Measurements from ENCODE around the gene MRPL14. TPM values are rescaled to one million over a fixed set of nuclear protein-coding genes. Genes with fewer than 3 reads are reported as not detected.
A peak's percentile ranks its signal among the peaks of the same experiment; 100 is the strongest.

MRPL14 gene
- total and polyA plus RNA-seq, 2 of the 4 experiments (the other 2 are of a cell fraction): 43.7 to 87.9 TPM

- ChIA-PET POLR2A (ENCODE audit: unreplicated experiment) (no interaction called here), CTCF (interaction anchor here (0.5 to 1.2 kb wide), 3 partner anchors 16 to 90 kb away, joined by 3 to 5 read pairs (median 4); no protein-coding TSS in a partner anchor)
- no CpG with 5 or more reads among the region's 1 CpG for WGBS, 2 experiments (ENCODE audit: extremely low coverage in 2 of 2, insufficient read length in 1 of 2)
- Histone ChIP-seq H4K8ac (ENCODE audit: low read depth in 2 of 2, low read length in 2 of 2) (no peak overlapping the region), H3K56ac (ENCODE audit: extremely low read depth, insufficient read depth, low read length) (no peak overlapping the region), H3K14ac (replicated peaks; ENCODE audit: low read depth, low read length) (no peak overlapping the region), H2BK120ac (ENCODE audit: low read depth, low read length) (no peak overlapping the region), H3K4me2 (ENCODE audit: low read depth, low read length) (no peak overlapping the region), H3K23ac (ENCODE audit: low read depth, low read length) (no peak overlapping the region), H3K27ac (ENCODE audit: insufficient read depth, low read length) (no peak overlapping the region), H2AFZ (replicated peaks; ENCODE audit: low read length, poor library complexity) (no peak overlapping the region), H3K27me3 (ENCODE audit: control insufficient read depth, insufficient read depth, low read length) (no peaks in the 10 kb centered on the region), H4K5ac (ENCODE audit: low read depth, low read length) (no peak overlapping the region), H4K91ac (ENCODE audit: insufficient read depth, low read depth, low read length) (no peak overlapping the region), H3K4ac (ENCODE audit: low read depth, low read length) (no peak overlapping the region), H3K18ac (ENCODE audit: low read depth, low read length) (no peak overlapping the region), H3K9me1 (ENCODE audit: insufficient read depth, low read length) (0 out of 2 replicates have a peak, but pooled peaks cover 10% of the 10 kb centered on the region), H2AK5ac (ENCODE audit: low read depth, low read length) (no peak overlapping the region), H3K4me3 (ENCODE audit: insufficient read depth, low read depth, low read length) (no peak overlapping the region), H2BK20ac (ENCODE audit: low read depth, low read length) (no peak overlapping the region), H2AK9ac (replicated peaks; ENCODE audit: low read depth, low read length, poor library complexity) (no peak overlapping the region), H3K9me3 (ENCODE audit: control insufficient read depth, insufficient read depth, low read length) (no peaks in the 10 kb centered on the region), H2BK5ac (ENCODE audit: low read depth, low read length, poor library complexity, severe bottlenecking) (no peak overlapping the region), H3K9ac (ENCODE audit: low read depth, low read length) (no peak overlapping the region), H3K79me1 (ENCODE audit: low read depth in 1 of 2, low read length in 2 of 2) (peaks cover 13 to 25% of the 10 kb centered on the region in 2 experiments), H2BK15ac (ENCODE audit: low read depth, low read length) (no peak overlapping the region), H4K20me1 (ENCODE audit: insufficient read depth, low read length) (peaks cover 24% of the 10 kb centered on the region), H3K4me1 (ENCODE audit: control insufficient read depth, insufficient read depth, low read length) (no peaks in the 10 kb centered on the region), H3K36me3 (ENCODE audit: control insufficient read depth, insufficient read depth, low read length) (peaks cover 19% of the 10 kb centered on the region)
- TF ChIP-seq ELK1 (IDR thresholded peaks at IDR 0.05; ENCODE audit: borderline replicate concordance, low read depth, low read length): no peak
- peak; percentile 72 for TF ChIP-seq RAD21 (IDR thresholded peaks at IDR 0.05; ENCODE audit: low read length)
- TF ChIP-seq BHLHE40 (IDR thresholded peaks at IDR 0.05; ENCODE audit: low read depth, low read length): no peak
- no peak for TF ChIP-seq MAFK (IDR thresholded peaks at IDR 0.05; ENCODE audit: low read depth, low read length)
- no peak for TF ChIP-seq FOS (IDR thresholded peaks at IDR 0.05; ENCODE audit: low read depth, low read length)
- no peak for TF ChIP-seq USF2 (IDR thresholded peaks at IDR 0.05; ENCODE audit: low read depth, low read length)
- TF ChIP-seq CTCF (conservative IDR thresholded peaks at IDR 0.05; ENCODE audit: low read depth, low read length): peak; percentile 58
- TF ChIP-seq NFE2L2 (IDR thresholded peaks at IDR 0.05; ENCODE audit: low read depth, low read length): no peak
- peak; percentile 75 for TF ChIP-seq SMC3 (IDR thresholded peaks at IDR 0.05; ENCODE audit: low read depth, low read length)
- no peak for TF ChIP-seq RFX5 (IDR thresholded peaks at IDR 0.05; ENCODE audit: low read depth, low read length)
- no peak for TF ChIP-seq MXI1 (IDR thresholded peaks at IDR 0.05; ENCODE audit: borderline replicate concordance, low read depth, low read length)
- TF ChIP-seq POLR2A (IDR thresholded peaks at IDR 0.05; ENCODE audit: low read depth, low read length): no peak
- TF ChIP-seq CHD1 (IDR thresholded peaks at IDR 0.05; ENCODE audit: low read depth, low read length): no peak
- no peak for TF ChIP-seq CEBPB (IDR thresholded peaks at IDR 0.05; ENCODE audit: low read depth, low read length)
- TF ChIP-seq RCOR1 (IDR thresholded peaks at IDR 0.05; ENCODE audit: insufficient replicate concordance, low read length): no peak
- no peak for TF ChIP-seq MAZ (IDR thresholded peaks at IDR 0.05; ENCODE audit: borderline replicate concordance, low read depth, low read length)
- intact Hi-C loops (cut with micrococcal nuclease) (no loop called here), dilution Hi-C loops (cut with HindIII; ENCODE audit: low sequenced_read_pairs, unreplicated experiment) (no loop called here), in situ Hi-C loops (cut with MboI; ENCODE audit: low sequenced_read_pairs) (loop anchor here (5.0 kb wide), 1 partner anchor 42 kb away; no protein-coding TSS in a partner anchor)
- ATAC-seq (ENCODE audit: low read depth): peak; percentile 81
- peak; percentile 37 for DNase-seq
- BruUV-seq (replicated peaks): no TSS peak
Observed at GRCh38 chr6:44100088-44100550, 27.1 kb downstream of the MRPL14 start.

Data from IMR-90 (cell line).